Hematopoietic multipotent progenitor cell treated with erythropoietin and hydrocortisone succinate and interleukin-3 and kit ligand, for 4 days (in vitro differentiated cells): ENCODE measurements around the gene CAMSAP1.
"Not testable (repeated sequence)": the region's sequence is repeated elsewhere in the genome, so short reads cannot be mapped to it uniquely, and the experiment has no call there.

ENCODE experiments used
- DNase-seq: peaks from one replicate; pipeline ENCODE4 v3.0.0-alpha.2; 2015

CAMSAP1 gene

GRCh38 chr9:135907431-135908092 lies at the start of gene CAMSAP1:
Gene CAMSAP1, minus strand, starts transcription at chr9:135907546. Its CDS starts 387 bp downstream, at chr9:135907159.
- DNase-seq, result peak; percentile 97

GRCh38 chr9:135956802-135957174 lies 49.4 kb upstream of the CAMSAP1 start:
- DNase-seq, result no peak

- no peak for DNase-seq
Measured at GRCh38 chr9:135955934-135956801, 48.8 kb upstream of the CAMSAP1 start.

- DNase-seq, result no peak
Measured at GRCh38 chr9:135952664-135953206, 45.4 kb upstream of the CAMSAP1 start.

- DNase-seq, result peak; percentile 96
Measured at GRCh38 chr9:135951889-135952663, 44.7 kb upstream of the CAMSAP1 start.

- not testable (repeated sequence) for DNase-seq
Measured at GRCh38 chr9:135951310-135951709, 44.0 kb upstream of the CAMSAP1 start.

GRCh38 chr9:135950841-135951240 lies 43.5 kb upstream of the CAMSAP1 start:
- DNase-seq, result not testable (repeated sequence)

- DNase-seq, result peak; percentile 92
Measured at GRCh38 chr9:135950135-135950682, 42.9 kb upstream of the CAMSAP1 start.

- no peak for DNase-seq
Measured at GRCh38 chr9:135949501-135950134, 42.3 kb upstream of the CAMSAP1 start.

- no peak for DNase-seq
Measured at GRCh38 chr9:135948968-135949367, 41.6 kb upstream of the CAMSAP1 start.

- DNase-seq, result no peak
Measured at GRCh38 chr9:135948446-135948845, 41.1 kb upstream of the CAMSAP1 start.

GRCh38 chr9:135947582-135947981 lies 40.2 kb upstream of the CAMSAP1 start:
- no peak for DNase-seq

GRCh38 chr9:135947105-135947504 lies 39.8 kb upstream of the CAMSAP1 start:
- not testable (repeated sequence) for DNase-seq

GRCh38 chr9:135946392-135946994 lies 39.1 kb upstream of the CAMSAP1 start:
- DNase-seq, result no peak

GRCh38 chr9:135945969-135946368 lies 38.6 kb upstream of the CAMSAP1 start:
- no peak for DNase-seq

- DNase-seq, result no peak
Measured at GRCh38 chr9:135944444-135945252, 37.3 kb upstream of the CAMSAP1 start.

GRCh38 chr9:135943604-135944003 lies 36.3 kb upstream of the CAMSAP1 start:
- not testable (repeated sequence) for DNase-seq

GRCh38 chr9:135941288-135941995 lies 34.1 kb upstream of the CAMSAP1 start:
- DNase-seq, result no peak

GRCh38 chr9:135939351-135940265 lies 32.3 kb upstream of the CAMSAP1 start:
- peak; percentile 75 for DNase-seq
